Measurements from ENCODE around the gene NEK11. TPM values are rescaled to one million over a fixed set of nuclear protein-coding genes. Genes with fewer than 3 reads are reported as not detected.

NEK11 gene
- total RNA-seq, 4 donors from 2014 or later, result 1.6 to 8.5 (median 3.4) TPM

GRCh38 chr3:131114256-131114655 lies 87.6 kb downstream of the NEK11 start:
- no peak for DNase-seq
- H3K27me3 ChIP-seq, result no peaks in the 10 kb centered on the region
- no peaks in the 10 kb centered on the region for H3K9me3 ChIP-seq
- no peaks in the 10 kb centered on the region for H3K36me3 ChIP-seq
- H3K27ac ChIP-seq, result no peak overlapping the region
- H3K4me3 ChIP-seq, result no peak overlapping the region
- intact Hi-C loops (cut with DNase I), result no loop called here
- 23 to 39% methylated on average over 3 of the region's 3 CpGs for WGBS, 2 donors
- no peak for TF ChIP-seq CTCF (IDR thresholded peaks at IDR 0.05)
- TF ChIP-seq POLR2A (IDR thresholded peaks at IDR 0.05), result no peak
- H3K4me1 ChIP-seq, result no peaks in the 10 kb centered on the region

GRCh38 chr3:131125684-131126083 lies 99.0 kb downstream of the NEK11 start:
- intact Hi-C loops (cut with DNase I), result no loop called here
- H3K27ac ChIP-seq, result no peak overlapping the region

DNA sequence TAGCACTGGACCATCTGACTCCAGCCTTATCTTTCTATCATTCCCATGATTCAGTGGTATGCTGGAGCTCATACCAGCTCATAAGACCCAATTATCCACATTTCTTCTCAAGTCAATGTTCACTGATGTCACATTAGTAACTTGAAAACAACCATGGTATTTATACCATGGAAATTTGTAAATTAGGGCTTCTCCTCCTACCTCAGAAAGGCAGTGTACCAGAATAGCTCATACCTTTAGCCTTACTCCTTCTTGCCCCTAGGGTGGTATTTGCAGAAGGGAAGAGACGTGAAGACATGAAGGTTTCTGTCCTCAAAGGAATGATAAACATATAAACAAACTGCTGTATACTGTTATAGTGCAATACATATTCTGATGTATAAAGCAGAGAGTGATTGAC lies 114.2 kb downstream of the NEK11 start:
- no peak for TF ChIP-seq POLR2A (IDR thresholded peaks at IDR 0.05)
- no peak for TF ChIP-seq CTCF (IDR thresholded peaks at IDR 0.05)
- DNase-seq, result no peak
- H3K27me3 ChIP-seq, result no peaks in the 10 kb centered on the region
- intact Hi-C loops (cut with DNase I), result no loop called here
- H3K36me3 ChIP-seq, result no peaks in the 10 kb centered on the region
- H3K9me3 ChIP-seq, result no peaks in the 10 kb centered on the region
- H3K4me3 ChIP-seq, result no peak overlapping the region
- H3K27ac ChIP-seq, result no peak overlapping the region
- 82 to 86% methylated on average over 1 of the region's 1 CpG for WGBS, 2 donors
- H3K4me1 ChIP-seq, result no peaks in the 10 kb centered on the region

More at GRCh38 chr3:131125684-131126083, 99.0 kb downstream of the NEK11 start:
- H3K4me3 ChIP-seq, result no peak overlapping the region
- peaks cover 0 to 15% (median 4%) of the 10 kb centered on the region in 3 donors for H3K9me3 ChIP-seq
- no peak for DNase-seq
- H3K4me1 ChIP-seq, result no peaks in the 10 kb centered on the region
- no peaks in the 10 kb centered on the region for H3K27me3 ChIP-seq
- H3K36me3 ChIP-seq, result no peaks in the 10 kb centered on the region
- TF ChIP-seq POLR2A (IDR thresholded peaks at IDR 0.05) (no peak), CTCF (IDR thresholded peaks at IDR 0.05) (no peak)

DNA sequence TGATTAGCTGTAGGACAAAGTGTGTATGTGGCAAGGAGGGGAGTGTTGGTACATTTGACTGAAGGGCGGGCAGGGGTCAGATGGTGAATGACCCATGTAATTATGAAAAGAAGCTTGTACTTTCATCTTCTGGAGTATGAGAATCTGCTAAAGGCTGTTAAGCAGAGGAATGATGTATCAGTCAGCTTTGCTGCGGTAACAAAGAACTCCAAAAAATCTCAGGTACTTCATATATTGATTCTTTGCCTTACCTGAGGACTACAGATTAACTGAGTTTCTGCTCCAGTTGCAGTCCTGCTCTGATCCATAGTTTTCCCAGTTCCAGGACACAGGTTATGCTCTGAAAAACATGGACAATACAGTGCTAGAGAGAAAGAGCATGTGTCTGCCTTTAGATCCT lies 115.1 kb downstream of the NEK11 start:
- no peak overlapping the region for H3K4me3 ChIP-seq
- H3K27ac ChIP-seq, result no peak overlapping the region
- no peaks in the 10 kb centered on the region for H3K27me3 ChIP-seq
- H3K9me3 ChIP-seq, result no peaks in the 10 kb centered on the region
- intact Hi-C loops (cut with DNase I), result no loop called here
- no peaks in the 10 kb centered on the region for H3K4me1 ChIP-seq
- WGBS, 2 donors, result 100% methylated on average over 2 of the region's 2 CpGs
- DNase-seq, result no peak
- H3K36me3 ChIP-seq, result no peaks in the 10 kb centered on the region
- TF ChIP-seq POLR2A (IDR thresholded peaks at IDR 0.05), result no peak
- no peak for TF ChIP-seq CTCF (IDR thresholded peaks at IDR 0.05)

DNA sequence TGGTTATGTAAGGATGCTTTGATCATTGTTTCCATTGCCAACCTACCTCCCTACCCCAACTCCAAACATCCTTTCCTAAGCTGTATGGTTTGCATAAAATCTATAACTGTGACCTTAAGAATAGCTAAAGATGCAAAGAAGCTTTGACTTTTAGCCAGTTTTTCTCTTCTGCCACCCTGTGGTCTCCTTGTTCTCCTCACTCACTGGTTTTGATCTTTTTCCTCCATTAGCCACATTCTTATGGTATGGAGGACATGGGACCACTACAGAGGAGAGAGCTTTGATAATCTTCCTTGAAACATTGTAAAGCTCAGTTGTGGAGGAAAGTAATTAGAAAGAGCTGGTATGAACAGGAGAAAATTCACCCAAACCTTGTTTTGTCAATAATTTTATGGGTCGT lies 115.9 kb downstream of the NEK11 start:
- Histone ChIP-seq H3K9me3 (no peaks in the 10 kb centered on the region), H3K36me3 (no peaks in the 10 kb centered on the region), H3K27me3 (no peaks in the 10 kb centered on the region), H3K27ac (no peak overlapping the region), H3K4me3 (no peak overlapping the region), H3K4me1 (no peaks in the 10 kb centered on the region)
- intact Hi-C loops (cut with DNase I), result no loop called here
- DNase-seq, result no peak
- 84 to 96% methylated on average over 1 of the region's 1 CpG for WGBS, 2 donors
- TF ChIP-seq POLR2A (IDR thresholded peaks at IDR 0.05) (no peak), CTCF (IDR thresholded peaks at IDR 0.05) (no peak)
